Stimulated activated CD8-positive, alpha-beta memory T cell treated with anti-CD3 and anti-CD28 coated beads, Interleukin-4, amount 100 ng/mL, for 4 hours (primary cell): ENCODE results near the gene NANOS2.
"Not testable (repeated sequence)": the region's sequence is repeated elsewhere in the genome, so short reads cannot be mapped to it uniquely, and the experiment has no call there.

Experiments used
- DNase-seq, 2 donors: peaks; one replicate each; pipeline ENCODE4 v3.0.0-alpha.2; 2020; ENCODE audit warnings: low read depth in 2 of 2, low spot score in 1 of 2

Gene NANOS2

DNA sequence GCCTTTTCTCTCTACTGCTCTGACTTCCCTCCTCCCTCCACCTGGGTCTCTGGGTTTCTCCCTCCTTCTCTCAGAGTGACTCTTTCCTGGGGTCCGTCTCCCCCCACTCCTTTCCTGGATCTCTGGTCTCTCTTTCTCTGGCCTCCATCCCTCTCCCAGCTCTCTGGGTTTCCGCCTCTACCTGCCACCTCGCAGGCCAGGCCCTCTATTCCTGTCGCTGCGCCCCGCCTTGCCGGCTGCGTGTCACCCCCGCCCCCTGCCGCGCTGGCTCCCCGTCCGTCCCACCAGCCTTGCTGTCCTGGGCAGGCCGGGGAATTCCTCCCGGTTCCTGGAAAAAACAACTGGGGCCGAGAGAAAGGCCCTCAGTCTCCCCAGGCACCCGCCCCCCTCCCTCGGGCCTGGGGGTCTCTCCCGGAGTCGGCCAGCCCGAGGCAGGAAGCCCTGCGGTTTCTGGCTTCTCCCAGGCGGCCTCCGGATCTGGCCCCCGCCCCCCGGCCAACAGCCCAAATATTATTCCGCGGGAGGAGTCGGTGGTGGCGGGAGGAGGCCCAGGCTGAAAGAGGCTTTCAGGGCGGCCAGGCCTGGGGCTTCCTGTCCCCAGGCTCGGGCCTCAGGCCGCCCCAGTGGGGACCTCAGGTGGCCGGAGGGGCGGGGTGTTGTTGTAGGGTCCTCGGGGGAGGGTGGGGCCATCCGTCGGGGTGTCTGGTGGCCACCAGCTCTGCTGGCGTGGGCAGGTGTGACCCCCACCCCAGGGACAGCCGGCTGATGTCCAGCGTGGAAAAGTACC lies 38.0 kb downstream of the NANOS2 start:
- no peak for DNase-seq

DNA sequence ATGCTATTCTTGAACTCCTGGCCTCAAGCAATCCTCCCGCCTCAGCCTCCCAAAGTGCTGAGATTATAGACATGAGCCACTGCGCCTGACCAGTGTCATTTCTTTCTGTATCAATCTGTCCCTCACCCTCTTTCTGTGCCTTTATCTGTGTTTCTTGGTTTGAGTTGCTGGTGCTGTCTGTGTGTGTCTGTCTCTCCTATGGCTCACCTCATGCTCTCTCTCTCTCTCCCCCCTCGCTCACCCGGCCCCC lies 38.5 kb downstream of the NANOS2 start:
- no peak for DNase-seq

DNA sequence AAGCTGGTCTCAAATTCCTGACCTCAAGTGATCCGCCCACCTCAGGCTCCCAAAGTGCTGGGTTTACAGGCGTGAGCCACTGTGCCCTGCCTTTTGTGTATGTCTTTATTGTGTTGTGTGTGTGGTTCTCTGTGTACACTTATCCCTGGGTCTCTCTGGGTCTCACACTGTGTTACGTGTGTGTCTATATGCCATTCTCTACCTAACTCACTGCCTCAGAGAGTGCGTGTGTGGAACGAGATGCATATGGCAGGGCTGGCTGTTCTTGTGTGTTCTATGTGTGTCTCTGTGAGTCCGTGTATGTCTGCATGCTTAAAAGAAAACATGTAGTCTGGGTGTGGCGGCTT lies 40.0 kb downstream of the NANOS2 start:
- DNase-seq = no peak

DNA sequence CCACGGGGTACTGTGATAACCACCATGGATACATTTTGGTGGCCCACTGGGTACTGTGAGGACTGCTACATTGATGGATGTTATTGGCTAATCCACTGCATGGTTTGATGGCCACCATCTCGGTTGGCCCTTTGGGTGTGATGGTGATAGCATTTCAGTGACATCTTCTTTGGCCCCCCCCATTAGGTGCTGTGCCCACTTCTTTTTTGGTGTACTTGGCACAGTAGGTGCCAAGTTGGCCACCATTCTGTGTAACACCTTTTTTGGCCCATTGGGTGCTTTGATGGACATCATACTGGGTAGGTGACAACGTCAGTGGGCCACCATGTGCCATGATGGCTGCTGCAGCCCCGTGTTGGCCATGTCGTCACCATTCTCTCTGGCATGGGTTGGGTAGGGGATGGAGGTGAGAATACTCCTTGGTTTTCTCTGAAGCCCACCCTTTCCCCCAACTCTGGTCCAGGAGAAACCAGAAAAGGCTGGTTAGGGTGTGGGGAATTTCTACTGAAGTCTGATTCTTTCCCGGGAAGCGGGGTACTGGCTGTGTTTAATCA lies 41.3 kb downstream of the NANOS2 start:
- no peak for DNase-seq

DNA sequence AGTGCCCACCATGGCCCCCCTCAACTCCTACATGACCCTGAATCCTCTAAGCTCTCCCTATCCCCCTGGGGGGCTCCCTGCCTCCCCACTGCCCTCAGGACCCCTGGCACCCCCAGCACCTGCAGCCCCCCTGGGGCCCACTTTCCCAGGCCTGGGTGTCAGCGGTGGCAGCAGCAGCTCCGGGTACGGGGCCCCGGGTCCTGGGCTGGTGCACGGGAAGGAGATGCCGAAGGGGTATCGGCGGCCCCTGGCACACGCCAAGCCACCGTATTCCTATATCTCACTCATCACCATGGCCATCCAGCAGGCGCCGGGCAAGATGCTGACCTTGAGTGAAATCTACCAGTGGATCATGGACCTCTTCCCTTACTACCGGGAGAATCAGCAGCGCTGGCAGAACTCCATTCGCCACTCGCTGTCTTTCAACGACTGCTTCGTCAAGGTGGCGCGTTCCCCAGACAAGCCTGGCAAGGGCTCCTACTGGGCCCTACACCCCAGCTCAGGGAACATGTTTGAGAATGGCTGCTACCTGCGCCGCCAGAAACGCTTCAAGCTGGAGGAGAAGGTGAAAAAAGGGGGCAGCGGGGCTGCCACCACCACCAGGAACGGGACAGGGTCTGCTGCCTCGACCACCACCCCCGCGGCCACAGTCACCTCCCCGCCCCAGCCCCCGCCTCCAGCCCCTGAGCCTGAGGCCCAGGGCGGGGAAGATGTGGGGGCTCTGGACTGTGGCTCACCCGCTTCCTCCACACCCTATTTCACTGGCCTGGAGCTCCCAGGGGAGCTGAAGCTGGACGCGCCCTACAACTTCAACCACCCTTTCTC lies 42.3 kb downstream of the NANOS2 start:
- no peak for DNase-seq

DNA sequence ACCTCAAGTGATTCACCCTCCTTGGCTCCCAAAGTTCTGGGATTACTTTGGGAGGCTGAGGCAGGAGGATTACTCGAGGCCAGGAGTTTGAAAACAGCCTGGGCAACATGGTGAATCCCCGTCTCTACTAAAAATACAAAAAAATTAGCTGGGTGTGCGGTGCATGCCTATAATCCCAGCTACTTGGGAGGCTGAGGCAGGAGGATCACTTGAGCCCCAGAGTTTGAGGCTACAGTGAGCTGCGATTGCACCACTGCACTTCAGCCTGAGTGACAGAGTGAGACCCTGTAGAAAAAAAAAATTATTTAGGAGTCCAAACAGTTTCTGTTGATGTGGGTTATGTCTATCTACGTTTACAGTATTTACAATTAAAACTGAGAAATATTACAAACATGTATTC lies 43.8 kb downstream of the NANOS2 start:
- no peak for DNase-seq

DNA sequence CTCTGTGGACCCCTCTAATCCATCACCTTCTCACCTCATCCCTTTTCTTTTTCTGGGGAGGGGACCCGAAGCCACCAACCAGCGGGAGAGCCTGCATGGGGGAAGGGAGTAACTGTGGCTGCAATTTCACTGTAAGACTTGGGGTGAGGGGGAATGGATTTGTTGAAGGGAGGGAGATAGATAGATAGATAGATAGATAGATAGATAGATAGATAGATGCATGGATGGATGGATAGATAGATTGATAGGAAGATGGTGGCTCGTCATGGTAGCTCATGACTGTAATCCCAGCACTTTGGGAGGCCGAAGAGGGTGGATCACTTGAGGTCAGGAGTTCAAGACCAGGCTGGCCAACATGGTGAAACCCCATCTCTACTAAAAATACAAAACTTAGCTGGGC lies 47.3 kb downstream of the NANOS2 start:
- not testable (repeated sequence) for DNase-seq

DNA sequence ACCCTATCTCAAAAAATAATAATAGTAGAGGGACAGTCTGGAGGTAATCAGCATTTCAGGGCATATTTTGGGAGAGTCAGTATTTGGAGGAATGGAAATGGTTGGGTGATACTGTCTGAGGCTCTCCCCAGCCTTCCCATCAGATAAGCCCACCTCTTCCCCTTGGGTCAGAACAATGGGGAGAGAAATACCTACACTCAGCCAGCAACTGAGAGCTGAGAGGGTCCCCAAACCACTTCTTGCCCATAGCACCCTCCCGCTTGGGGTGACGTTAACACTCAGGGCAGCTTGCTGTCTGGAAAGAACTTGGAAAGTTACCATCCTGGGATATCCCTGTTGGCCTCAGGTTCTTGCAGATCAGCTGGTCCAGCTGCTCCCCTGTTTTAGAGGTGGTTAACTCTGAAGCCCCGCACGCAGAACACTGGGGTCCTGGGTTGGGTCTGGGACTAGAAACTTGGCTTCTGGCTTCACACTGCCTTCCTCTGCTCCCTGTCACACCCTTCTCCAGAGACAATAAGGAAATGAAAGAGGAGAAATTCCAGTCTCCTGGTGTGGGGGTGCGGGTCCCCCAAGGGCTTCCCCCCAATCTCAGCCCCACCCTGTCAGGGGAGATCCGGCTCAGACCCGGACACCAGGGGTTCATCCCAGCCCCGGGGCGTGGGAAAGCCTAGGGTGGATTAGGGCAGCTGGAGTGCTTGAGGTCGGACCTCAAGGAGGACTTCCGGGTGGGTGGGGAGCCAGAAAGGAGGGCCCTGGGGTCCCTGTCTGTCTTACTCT lies 48.0 kb downstream of the NANOS2 start:
- DNase-seq = no peak

DNA sequence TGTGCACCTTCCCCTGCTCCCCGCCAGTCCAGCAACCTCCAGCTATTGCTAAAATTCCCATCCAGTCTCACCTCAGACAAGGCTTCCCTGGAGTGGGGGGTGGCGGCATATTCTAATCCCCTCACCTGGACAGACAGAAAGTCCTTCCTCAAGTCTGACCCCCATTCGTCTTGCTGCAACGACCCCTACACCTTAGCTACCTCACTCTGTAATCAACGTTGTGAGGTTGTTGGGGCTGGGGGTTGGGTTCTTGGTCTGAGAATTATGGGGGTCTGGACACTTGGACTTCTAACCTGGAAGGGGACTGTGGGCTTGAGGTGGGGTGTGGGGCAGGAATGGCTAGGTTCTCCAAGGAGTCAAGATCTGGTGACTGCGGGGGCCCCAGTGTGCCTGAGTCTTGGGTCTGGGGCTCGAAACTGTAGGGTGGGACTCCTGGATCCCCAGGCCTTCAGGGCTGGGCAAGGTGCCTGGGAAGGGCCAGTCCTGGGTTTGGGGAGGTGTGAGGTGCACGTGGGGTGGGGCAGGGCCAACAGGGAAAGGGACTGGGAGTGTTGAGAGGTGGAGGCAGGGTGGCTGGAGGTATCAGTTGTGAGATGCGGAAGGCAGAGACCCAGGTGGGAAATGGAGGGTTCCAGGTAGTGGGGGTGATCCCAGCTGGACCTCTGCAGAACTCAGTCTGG lies 49.2 kb downstream of the NANOS2 start:
- DNase-seq = no peak

DNA sequence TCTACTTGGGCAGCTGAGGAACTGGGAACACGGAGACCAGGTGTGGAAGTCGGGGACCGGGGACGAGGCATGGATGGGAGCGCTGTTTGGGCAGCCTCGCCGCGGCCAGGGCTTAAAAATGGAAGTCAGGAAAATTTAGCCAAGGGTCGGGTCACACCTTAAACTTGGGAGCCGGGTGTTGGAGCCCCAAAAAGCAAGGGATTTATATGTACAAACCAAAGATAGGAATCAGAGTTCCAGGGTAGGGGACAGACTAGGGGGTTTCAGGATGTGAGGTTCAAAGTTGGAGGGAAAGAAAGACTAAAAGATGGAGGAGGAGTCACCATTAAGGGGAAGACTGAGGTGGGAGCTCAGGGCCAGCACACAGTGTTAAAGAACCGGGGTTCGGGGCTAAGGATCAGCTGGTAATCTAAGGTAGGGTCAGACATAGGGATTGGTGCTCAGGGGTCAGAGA lies 49.9 kb downstream of the NANOS2 start:
- no peak for DNase-seq

DNA sequence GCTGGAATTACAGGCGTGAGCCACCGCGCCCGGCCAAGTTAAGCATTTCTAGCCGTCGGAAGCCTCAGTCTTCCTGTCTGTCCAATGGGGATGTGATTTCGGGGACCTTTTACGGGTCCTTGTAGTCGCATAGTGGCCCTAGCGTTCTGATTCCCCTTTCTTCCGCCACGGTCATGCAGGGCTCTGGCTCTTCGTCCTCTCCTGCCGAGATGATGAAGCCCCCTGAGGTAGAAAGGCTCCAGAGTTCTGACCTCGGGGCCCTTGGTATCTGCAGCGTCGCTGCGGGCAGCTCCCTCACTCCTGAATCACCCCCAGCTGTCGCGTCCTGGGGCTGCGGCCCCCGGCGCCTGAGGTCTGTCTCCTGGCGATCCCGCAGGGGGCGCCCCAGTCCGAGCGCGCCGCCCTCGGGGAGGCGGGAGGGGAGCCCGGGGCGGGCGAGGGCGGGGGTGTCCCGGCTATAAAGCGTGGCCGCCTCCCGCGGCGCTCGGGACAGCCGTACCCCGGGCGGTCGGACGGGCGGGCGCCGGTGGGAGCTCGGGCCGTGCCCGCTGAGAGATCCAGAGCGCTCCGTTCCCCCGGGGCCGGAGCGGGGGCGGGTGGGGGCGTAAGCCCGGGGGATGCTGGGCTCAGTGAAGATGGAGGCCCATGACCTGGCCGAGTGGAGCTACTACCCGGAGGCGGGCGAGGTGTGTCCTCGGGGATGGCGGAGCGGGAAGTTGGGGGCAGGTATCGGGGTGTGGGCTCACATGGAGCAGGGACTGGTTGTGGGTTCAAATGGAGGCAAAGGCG lies 50.5 kb downstream of the NANOS2 start, which contains the start of gene FOXA3:
Gene FOXA3 (plus strand): TSS at position 487 of the 789 bp plus-strand sequence. CDS start 131 bp downstream, at position 618.
- no peak for DNase-seq

DNA sequence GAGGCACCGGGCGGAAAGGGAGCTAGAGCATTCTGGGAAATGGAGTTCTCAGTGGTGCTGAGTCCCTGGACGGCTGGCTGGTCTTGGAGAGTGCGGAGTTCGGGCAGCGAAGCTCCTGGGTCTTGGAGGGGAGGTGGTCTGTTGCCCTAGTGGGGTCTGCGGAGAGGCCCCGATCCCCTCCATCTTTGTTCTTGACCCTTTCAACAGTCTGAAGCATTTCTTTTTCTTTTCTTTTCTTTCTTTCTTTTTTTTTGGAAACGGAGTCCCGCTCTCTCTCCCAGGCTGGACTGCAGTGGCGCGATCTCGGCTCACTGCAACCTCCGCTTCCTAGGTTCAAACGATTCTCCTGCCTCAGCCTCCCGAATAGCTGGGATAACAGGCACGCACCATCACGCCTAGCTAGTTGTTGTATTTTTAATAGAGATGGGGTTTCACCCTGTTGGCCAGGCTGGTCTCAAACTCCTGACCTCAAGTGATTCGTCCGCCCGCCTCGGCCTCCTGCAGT lies 51.2 kb downstream of the NANOS2 start:
- DNase-seq = no peak
